Tibial nerve (tissue), 4 donors: ENCODE measurements around the gene PADI3. TPM values are rescaled to one million over a fixed set of nuclear protein-coding genes. Genes with fewer than 3 reads are reported as not detected.

Experiments
- DNase-seq, 2 donors: peaks; one replicate each; pipeline ENCODE4 v3.0.0-alpha.2; 2019; ENCODE audit warnings: low spot score in 2 of 2
- H3K27ac ChIP-seq, 4 donors: fragments of 200-600 bp; sonication (generic) in 3 of 4; one replicate each; pipeline ENCODE4 v1.5.1; 2017 to 2019; ENCODE audit warnings: mild to moderate bottlenecking in 1 of 4
- H3K27me3 ChIP-seq, 2 donors: fragments of 200-600 bp; sonication (generic) in 1 of 2; one replicate each; pipeline versions ENCODE4 v1.5.1 to v1.6.0; 2017 to 2019
- H3K36me3 ChIP-seq, 3 donors: fragments of 200-600 bp; sonication (generic); one replicate each; pipeline ENCODE4 v1.5.1; 2018 to 2019
- H3K4me1 ChIP-seq, 4 donors: fragments of 200-600 bp; sonication (generic) in 3 of 4; one replicate each; pipeline ENCODE4 v1.5.1; 2017 to 2019
- H3K4me3 ChIP-seq, 4 donors: fragments of 200-600 bp; sonication (generic) in 3 of 4; one replicate each; pipeline ENCODE4 v1.5.1; 2017 to 2019; ENCODE audit warnings: mild to moderate bottlenecking in 1 of 4, moderate library complexity in 1 of 4
- H3K9me3 ChIP-seq, 4 donors: fragments of 200-600 bp; sonication (generic) in 3 of 4; one replicate each; pipeline ENCODE4 v1.5.1; 2017 to 2019
- EP300 ChIP-seq, 2 donors: sonication (generic); formaldehyde crosslinking; IDR thresholded peaks; one replicate each; pipeline ENCODE4 v1.6.1; 2017; ENCODE audit warnings: antibody characterized with exemption in 2 of 2, mild to moderate bottlenecking in 1 of 2
- POLR2A ChIP-seq, 2 donors: fragments of 450-650 bp; IDR thresholded peaks; one replicate each; pipeline ENCODE4 v1.6.1; 2017; ENCODE audit warnings: antibody characterized with exemption in 2 of 2, mild to moderate bottlenecking in 2 of 2, moderate library complexity in 2 of 2
- WGBS, 2 donors: methylation state at CpG; one replicate each; pipeline ENCODE4 v1.1.5; 2018; 5-methylcytosine and 5-hydroxymethylcytosine counted together
- total RNA-seq, 4 donors: library from RNA; depleted of rRNA; stranded (reverse); fragments of >200 nt; gene quantifications; one replicate each; pipeline ENCODE4 v1.1.0, GENCODE V29; 2016
- TF ChIP-seq, protein P1 (sequence below), 5 experiments: fragments of 200-600 bp in 3 of 5; fragments of 450-650 bp in 2 of 5; sonication (generic) in 3 of 5; IDR thresholded peaks; one replicate each; pipeline ENCODE4 v1.5.1; 2016 to 2019; ENCODE audit warnings: antibody characterized with exemption in 5 of 5, mild to moderate bottlenecking in 3 of 5, moderate library complexity in 2 of 5

PADI3 gene
- total RNA-seq, 4 donors from 2014 or later: not detected

DNA sequence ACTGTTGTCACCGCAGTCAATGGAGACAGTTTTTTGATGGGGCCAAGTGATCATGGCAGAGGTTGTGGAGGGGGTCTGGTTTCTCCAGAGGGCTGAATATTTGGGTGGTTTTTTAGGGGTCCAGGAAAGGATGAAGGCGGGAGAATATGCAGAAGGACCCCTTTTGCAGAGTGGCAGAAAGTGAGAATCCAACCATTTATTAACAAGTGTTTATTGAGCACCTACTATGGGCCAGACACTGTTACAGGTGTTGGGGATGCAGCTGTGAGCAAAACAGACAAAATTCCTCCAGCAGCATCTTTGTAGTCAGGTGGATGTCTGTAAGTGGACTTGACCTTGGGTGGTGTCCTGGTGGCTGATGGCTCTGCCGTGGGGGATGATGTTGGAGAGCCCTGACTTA, 28.6 kb upstream of the PADI3 start:
- Histone ChIP-seq H3K27ac (no peak overlapping the region), H3K4me1 (no peaks in the 10 kb centered on the region), H3K9me3 (no peaks in the 10 kb centered on the region), H3K27me3 (no peaks in the 10 kb centered on the region), H3K36me3 (no peaks in the 10 kb centered on the region), H3K4me3 (no peak overlapping the region)
- 79 to 87% methylated on average over 3 of the region's 3 CpGs for WGBS, 2 donors
- no peak for DNase-seq
- TF ChIP-seq EP300 (IDR thresholded peaks at IDR 0.05) (no peak), POLR2A (IDR thresholded peaks at IDR 0.05) (no peak)
- TF ChIP-seq, protein P1, sequence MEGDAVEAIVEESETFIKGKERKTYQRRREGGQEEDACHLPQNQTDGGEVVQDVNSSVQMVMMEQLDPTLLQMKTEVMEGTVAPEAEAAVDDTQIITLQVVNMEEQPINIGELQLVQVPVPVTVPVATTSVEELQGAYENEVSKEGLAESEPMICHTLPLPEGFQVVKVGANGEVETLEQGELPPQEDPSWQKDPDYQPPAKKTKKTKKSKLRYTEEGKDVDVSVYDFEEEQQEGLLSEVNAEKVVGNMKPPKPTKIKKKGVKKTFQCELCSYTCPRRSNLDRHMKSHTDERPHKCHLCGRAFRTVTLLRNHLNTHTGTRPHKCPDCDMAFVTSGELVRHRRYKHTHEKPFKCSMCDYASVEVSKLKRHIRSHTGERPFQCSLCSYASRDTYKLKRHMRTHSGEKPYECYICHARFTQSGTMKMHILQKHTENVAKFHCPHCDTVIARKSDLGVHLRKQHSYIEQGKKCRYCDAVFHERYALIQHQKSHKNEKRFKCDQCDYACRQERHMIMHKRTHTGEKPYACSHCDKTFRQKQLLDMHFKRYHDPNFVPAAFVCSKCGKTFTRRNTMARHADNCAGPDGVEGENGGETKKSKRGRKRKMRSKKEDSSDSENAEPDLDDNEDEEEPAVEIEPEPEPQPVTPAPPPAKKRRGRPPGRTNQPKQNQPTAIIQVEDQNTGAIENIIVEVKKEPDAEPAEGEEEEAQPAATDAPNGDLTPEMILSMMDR (IDR thresholded peaks at IDR 0.05): no peak

- Histone ChIP-seq H3K4me1 (no peaks in the 10 kb centered on the region), H3K4me3 (no peak overlapping the region), H3K27ac (no peak overlapping the region), H3K27me3 (no peaks in the 10 kb centered on the region), H3K9me3 (no peaks in the 10 kb centered on the region), H3K36me3 (no peaks in the 10 kb centered on the region)
- TF ChIP-seq EP300 (IDR thresholded peaks at IDR 0.05) (no peak), POLR2A (IDR thresholded peaks at IDR 0.05) (no peak)
- TF ChIP-seq, protein P1 (IDR thresholded peaks at IDR 0.05): no peak
- no peak for DNase-seq
- 82 to 84% methylated on average over 14 of the region's 14 CpGs for WGBS, 2 donors
Observed at GRCh38 chr1:17222557-17222956, 26.3 kb upstream of the PADI3 start.

- WGBS, 2 donors: 94 to 96% methylated on average over 4 of the region's 4 CpGs
- Histone ChIP-seq H3K4me1 (no peaks in the 10 kb centered on the region), H3K27ac (no peak overlapping the region), H3K27me3 (no peaks in the 10 kb centered on the region), H3K9me3 (no peaks in the 10 kb centered on the region), H3K36me3 (no peaks in the 10 kb centered on the region), H3K4me3 (no peak overlapping the region)
- no peak for DNase-seq
- TF ChIP-seq, protein P1 (IDR thresholded peaks at IDR 0.05): no peak
- TF ChIP-seq POLR2A (IDR thresholded peaks at IDR 0.05): no peak
- no peak for TF ChIP-seq EP300 (IDR thresholded peaks at IDR 0.05)
Observed at GRCh38 chr1:17224434-17224833, 24.5 kb upstream of the PADI3 start.

- H3K36me3 ChIP-seq: no peaks in the 10 kb centered on the region
- no peak for DNase-seq
- no peaks in the 10 kb centered on the region for H3K27me3 ChIP-seq
- no peak overlapping the region for H3K4me3 ChIP-seq
- no peaks in the 10 kb centered on the region for H3K4me1 ChIP-seq
- no peak for TF ChIP-seq POLR2A (IDR thresholded peaks at IDR 0.05)
- TF ChIP-seq, protein P1 (IDR thresholded peaks at IDR 0.05): no peak
- TF ChIP-seq EP300 (IDR thresholded peaks at IDR 0.05): no peak
- no peak overlapping the region for H3K27ac ChIP-seq
- 68 to 76% methylated on average over 5 to 6 of the region's 6 CpGs for WGBS, 2 donors
- no peaks in the 10 kb centered on the region for H3K9me3 ChIP-seq
Observed at GRCh38 chr1:17225140-17225539, 23.8 kb upstream of the PADI3 start.

- no peak overlapping the region for H3K27ac ChIP-seq
- no peaks in the 10 kb centered on the region for H3K4me1 ChIP-seq
- no peaks in the 10 kb centered on the region for H3K36me3 ChIP-seq
- DNase-seq: no peak
- no peaks in the 10 kb centered on the region for H3K9me3 ChIP-seq
- TF ChIP-seq POLR2A (IDR thresholded peaks at IDR 0.05) (no peak), EP300 (IDR thresholded peaks at IDR 0.05) (no peak)
- TF ChIP-seq, protein P1 (IDR thresholded peaks at IDR 0.05): no peak
- no peak overlapping the region for H3K4me3 ChIP-seq
- H3K27me3 ChIP-seq: no peaks in the 10 kb centered on the region
- WGBS, 2 donors: 54 to 61% methylated on average over 7 of the region's 7 CpGs
Observed at GRCh38 chr1:17227358-17227915, 21.5 kb upstream of the PADI3 start.
